Muscle of leg (tissue), 11 donors: ENCODE measurements around the gene GRIN2C. TPM values are rescaled to one million over a fixed set of nuclear protein-coding genes. Genes with fewer than 3 reads are reported as not detected.
"Not testable (repeated sequence)": the region's sequence is repeated elsewhere in the genome, so short reads cannot be mapped to it uniquely, and the experiment has no call there.

Experiments used
- DNase-seq: peaks from one replicate; pipeline ENCODE4 v3.0.0; 2013
- H3K27ac ChIP-seq: one replicate; pipeline ENCODE4 v1.5.1; 2013; ENCODE audit warnings: mild to moderate bottlenecking, low read length, control low read depth
- H3K27me3 ChIP-seq: one replicate; pipeline ENCODE4 v1.6.1; 2013; ENCODE audit warnings: low read length; ENCODE audit not compliant: control insufficient read depth, insufficient read depth
- H3K36me3 ChIP-seq: one replicate; pipeline ENCODE4 v1.6.1; 2013; ENCODE audit warnings: low read length; ENCODE audit not compliant: control insufficient read depth, insufficient read depth
- H3K4me1 ChIP-seq: one replicate; pipeline ENCODE4 v1.6.1; 2013; ENCODE audit warnings: low read length; ENCODE audit not compliant: control insufficient read depth, insufficient read depth
- H3K4me3 ChIP-seq: one replicate; pipeline ENCODE4 v1.5.1; 2013; ENCODE audit warnings: low read length, control low read depth
- H3K9me3 ChIP-seq: replicated peaks from 2 replicates; pipeline ENCODE4 v1.6.1; 2013; ENCODE audit warnings: low read depth, low read length; ENCODE audit not compliant: control insufficient read depth
- WGBS: methylation state at CpG from one replicate; pipeline ENCODE4 v1.1.5; 2013; ENCODE audit warnings: missing lambda C conversion rate; ENCODE audit not compliant: insufficient coverage; 5-methylcytosine and 5-hydroxymethylcytosine counted together
- polyA plus RNA-seq, 8 donors: library from polyadenylated mRNA; unstranded; fragments of 120-200 nt; gene quantifications; one replicate each; pipeline versions ENCODE4 v1.2.1 to v1.2.3, GENCODE V29; 2013; ENCODE audit warnings: inconsistent platforms in 1 of 8, low replicate concordance in 1 of 8; ENCODE audit not compliant: insufficient read length in 8 of 8, insufficient read depth in 1 of 8
- total RNA-seq: library from RNA; stranded (reverse); fragments of 120-200 nt; gene quantifications from one replicate; pipeline ENCODE4 v1.2.4, GENCODE V29; 2013

Gene GRIN2C
- total and polyA plus RNA-seq, 9 donors, result 0.64 to 2.3 (median 1.2) TPM

DNA sequence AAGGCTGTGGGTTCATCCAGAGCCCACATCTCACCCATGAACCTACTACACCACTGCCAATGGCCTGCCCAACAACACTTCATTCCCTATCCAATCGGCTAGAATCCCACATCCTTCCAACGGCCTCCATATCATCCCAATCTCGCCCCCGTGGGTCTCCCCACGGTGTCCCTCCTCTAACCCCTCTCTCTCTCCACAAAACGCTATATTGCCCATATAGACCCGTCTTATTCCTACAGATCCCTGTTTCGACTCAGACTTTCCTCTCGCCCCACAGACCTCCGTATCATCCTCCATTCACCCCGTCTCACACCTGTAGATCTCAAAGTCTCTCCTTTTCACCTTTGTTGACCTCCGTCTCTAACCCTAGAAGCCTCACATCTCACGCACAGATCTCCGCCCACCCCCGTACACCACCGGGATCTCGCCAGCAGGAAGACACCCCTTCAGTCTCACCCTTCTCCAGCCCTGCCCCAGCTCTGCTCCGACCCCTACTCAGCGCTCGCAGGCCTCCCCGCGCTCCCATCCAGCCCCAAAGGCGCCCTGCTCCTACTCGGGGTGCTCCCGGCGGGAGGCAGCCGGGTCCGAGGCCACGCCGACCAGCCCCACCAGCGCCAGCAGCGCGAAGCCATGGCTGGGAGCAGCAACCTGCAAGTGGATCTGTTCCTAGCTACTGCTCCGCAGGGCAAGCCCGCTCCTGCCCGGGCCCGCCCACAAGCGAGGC, 12.8 kb upstream of the GRIN2C start, which contains the start of gene FDXR:
Gene FDXR, minus strand, starts transcription at position 682 of the 724 bp plus-strand sequence. Its CDS starts 50 bp downstream, at position 632.
- Histone ChIP-seq H3K27me3 (peaks cover 2% of the 10 kb centered on the region), H3K4me1 (peaks cover 13% of the 10 kb centered on the region), H3K9me3 (no peaks in the 10 kb centered on the region), H3K4me3 (peak within 1 kb of the TSS; percentile 87), H3K36me3 (no peaks in the 10 kb centered on the region), H3K27ac (peak within 1 kb of the TSS; percentile 97)
- no peak for DNase-seq
- WGBS, result 7% methylated on average over 36 of the region's 38 CpGs

DNA sequence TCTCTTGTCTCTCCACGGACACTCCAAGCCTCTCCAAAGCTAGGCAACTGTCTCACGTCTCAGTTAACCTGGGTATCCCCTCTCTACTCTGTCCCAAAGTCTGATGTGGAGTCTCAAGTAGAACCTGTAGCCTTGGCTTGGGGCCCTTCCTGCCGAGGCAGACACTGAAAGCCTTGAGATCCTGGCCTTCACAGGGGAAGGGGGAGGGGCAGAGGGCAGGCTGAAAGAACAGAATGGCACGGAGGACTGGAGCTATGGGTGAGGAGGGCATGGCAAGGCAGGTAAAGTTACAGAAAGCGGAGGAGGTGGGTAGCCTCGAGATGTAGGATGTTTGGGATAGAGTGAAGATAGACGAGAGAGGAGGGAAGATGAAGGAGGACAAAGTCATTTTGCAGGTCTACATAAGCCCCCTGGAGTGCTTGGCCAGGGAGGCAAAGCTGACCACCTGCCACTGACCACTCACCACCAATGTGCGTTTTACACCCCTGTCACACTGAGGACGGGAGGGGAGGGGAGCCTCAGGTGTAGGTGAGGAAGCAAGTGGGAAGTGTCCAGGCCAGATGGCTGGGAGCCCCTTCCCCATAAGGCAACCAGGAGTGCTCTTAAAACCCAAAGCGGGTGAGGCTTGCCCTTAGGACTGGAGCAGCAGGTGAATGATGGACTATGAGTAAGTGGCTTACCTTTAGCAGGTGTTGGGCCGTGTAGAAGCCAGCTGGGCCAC, 11.8 kb upstream of the GRIN2C start:
- Histone ChIP-seq H3K36me3 (no peaks in the 10 kb centered on the region), H3K27me3 (no peaks in the 10 kb centered on the region), H3K4me1 (peaks cover 13% of the 10 kb centered on the region), H3K4me3 (no peak overlapping the region), H3K27ac (no peak overlapping the region), H3K9me3 (no peaks in the 10 kb centered on the region)
- WGBS, result 69% methylated on average over 4 of the region's 11 CpGs
- peak; percentile 10 for DNase-seq

DNA sequence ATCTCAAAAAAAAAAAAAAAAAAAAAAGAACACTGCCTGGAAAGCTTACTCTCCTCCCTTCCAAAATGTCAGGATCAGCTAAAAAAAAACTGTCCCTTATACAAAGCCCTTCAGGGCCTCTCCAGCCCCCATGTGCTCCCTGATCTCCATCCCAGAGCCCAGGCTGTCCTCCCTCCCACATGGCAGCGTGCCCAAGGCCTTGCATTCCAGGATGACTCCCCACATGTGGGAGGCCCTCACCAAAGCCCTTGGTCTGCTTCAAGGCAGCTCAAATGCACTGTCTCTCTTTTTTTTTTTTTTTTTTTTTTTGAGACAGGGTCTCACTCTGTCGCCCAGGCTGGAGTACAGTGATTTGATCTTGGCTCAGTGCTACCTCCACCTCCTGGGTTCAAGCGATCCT, 10.8 kb upstream of the GRIN2C start:
- no peak overlapping the region for H3K4me3 ChIP-seq
- 71% methylated on average over 1 of the region's 3 CpGs for WGBS
- H3K36me3 ChIP-seq, result no peaks in the 10 kb centered on the region
- no peak overlapping the region for H3K27ac ChIP-seq
- H3K4me1 ChIP-seq, result peaks cover 13% of the 10 kb centered on the region
- no peaks in the 10 kb centered on the region for H3K27me3 ChIP-seq
- no peaks in the 10 kb centered on the region for H3K9me3 ChIP-seq
- no peak for DNase-seq

DNA sequence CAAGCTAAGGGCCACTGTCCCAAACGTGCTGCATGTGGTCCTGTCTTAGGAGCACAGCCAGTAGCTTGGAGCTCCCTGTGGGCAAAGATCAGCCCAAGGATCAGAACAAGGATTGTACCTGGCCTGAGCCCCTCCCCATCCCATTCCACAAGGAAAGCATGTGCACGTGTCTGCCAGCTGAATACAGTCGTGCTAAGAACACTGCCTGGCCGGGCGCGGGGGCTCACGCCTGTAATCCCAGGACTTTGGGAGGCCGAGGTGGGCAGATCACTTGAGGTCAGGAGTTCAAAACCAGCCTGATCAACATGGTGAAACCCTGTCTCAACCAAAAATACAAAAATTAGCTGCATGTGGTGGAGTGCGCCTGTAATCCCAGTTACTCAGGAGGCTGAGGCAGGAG, 10.3 kb upstream of the GRIN2C start:
- 81% methylated on average over 8 of the region's 9 CpGs for WGBS
- DNase-seq, H3K27ac ChIP-seq, H3K27me3 ChIP-seq, H3K36me3 ChIP-seq, H3K4me3 ChIP-seq, H3K9me3 ChIP-seq: not testable (repeated sequence)
- peaks cover 13% of the 10 kb centered on the region for H3K4me1 ChIP-seq

DNA sequence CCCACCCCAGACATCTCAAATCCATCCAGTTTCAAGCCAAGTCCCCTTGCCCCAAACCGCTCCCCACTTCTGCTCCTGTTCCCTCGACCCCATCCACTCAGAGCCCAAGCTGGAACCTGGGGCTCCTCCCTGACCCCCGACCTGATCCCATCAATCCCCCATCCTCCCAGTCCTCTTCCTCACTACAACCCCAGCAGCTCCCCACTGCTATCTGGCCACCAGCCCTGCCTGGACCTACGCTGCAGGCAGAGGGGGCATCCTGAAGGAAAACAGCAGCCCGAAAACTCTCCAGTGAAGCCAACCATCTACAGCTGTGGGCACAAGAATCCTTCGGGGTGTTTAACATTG, 9.2 kb upstream of the GRIN2C start:
- no peak for DNase-seq
- WGBS, result 86% methylated on average over 6 of the region's 6 CpGs
- no peaks in the 10 kb centered on the region for H3K27me3 ChIP-seq
- H3K27ac ChIP-seq, result no peak overlapping the region
- H3K9me3 ChIP-seq, result no peaks in the 10 kb centered on the region
- H3K4me1 ChIP-seq, result peaks cover 16% of the 10 kb centered on the region
- H3K4me3 ChIP-seq, result no peak overlapping the region
- no peaks in the 10 kb centered on the region for H3K36me3 ChIP-seq

DNA sequence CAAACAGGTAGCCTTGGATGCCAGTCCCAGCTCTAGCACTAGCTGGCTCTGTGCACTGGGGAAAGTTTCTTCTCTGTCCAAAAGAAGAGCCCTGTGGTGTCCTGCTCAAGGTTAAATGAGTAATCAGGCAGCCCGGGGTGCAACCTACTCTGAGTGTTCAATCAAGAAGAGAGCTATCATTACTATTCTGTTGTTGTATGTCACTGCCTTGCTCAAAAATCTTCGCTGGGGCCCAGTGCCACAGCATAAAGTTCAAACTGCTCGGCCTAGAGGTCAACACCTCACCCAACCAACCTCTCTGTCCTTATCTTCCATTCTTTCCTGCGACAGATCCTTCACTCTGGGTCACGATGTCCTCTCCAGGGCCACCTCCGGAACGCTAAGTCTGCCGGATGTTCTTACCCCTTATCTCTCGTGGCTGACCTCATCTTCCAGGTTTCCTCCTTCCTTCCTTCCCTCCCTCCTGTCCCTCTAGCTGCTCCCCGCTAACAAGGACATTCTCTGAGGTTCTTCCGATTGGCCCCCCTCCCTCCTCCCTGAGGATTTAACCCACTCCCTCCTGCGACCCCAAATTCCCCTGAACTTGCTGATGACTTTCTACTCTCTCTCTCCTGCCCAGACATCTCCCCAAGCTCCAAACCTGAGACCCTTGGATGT, 8.7 kb upstream of the GRIN2C start:
- Histone ChIP-seq H3K27me3 (no peaks in the 10 kb centered on the region), H3K4me3 (no peak overlapping the region), H3K36me3 (no peaks in the 10 kb centered on the region), H3K4me1 (peaks cover 14% of the 10 kb centered on the region), H3K9me3 (no peaks in the 10 kb centered on the region), H3K27ac (no peak overlapping the region)
- DNase-seq, result no peak
- WGBS, result 72% methylated on average over 11 of the region's 12 CpGs

DNA sequence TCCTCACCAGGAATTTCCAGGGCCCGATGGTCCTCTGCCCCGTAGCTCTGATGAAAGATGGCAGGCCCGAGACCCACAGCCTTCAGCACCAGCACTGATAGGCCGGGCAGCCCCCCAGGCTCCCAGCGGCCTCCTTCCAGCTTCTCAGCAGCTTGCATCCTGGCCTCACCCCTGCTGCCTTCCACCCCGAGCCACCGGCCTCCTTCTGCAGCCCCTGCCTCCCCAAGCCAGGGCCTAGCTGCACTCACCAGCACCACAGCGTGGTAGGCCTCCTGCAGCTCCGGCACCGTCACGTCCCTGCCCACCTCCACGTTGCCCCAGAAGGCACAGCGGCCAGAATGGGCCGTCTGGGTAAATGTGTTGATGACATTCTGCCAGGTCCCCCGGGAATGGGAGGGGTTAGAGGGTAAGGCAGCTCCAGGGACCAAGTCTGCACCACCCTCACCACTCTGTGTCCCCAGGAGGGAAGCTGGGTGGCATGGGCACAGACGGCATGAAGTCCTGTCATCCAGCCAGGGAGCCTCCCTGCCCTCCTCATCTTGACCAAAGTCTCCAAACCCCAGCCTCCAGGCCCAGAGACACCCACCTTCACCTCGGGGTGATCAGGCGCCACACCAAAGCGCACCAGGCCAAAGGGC, 6.6 kb upstream of the GRIN2C start:
- H3K4me1 ChIP-seq, result peaks cover 12% of the 10 kb centered on the region
- H3K4me3 ChIP-seq, result no peak overlapping the region
- peaks cover 18% of the 10 kb centered on the region for H3K27me3 ChIP-seq
- H3K9me3 ChIP-seq, result no peaks in the 10 kb centered on the region
- 81% methylated on average over 8 of the region's 19 CpGs for WGBS
- H3K36me3 ChIP-seq, result no peaks in the 10 kb centered on the region
- no peak for DNase-seq
- H3K27ac ChIP-seq, result no peak overlapping the region

DNA sequence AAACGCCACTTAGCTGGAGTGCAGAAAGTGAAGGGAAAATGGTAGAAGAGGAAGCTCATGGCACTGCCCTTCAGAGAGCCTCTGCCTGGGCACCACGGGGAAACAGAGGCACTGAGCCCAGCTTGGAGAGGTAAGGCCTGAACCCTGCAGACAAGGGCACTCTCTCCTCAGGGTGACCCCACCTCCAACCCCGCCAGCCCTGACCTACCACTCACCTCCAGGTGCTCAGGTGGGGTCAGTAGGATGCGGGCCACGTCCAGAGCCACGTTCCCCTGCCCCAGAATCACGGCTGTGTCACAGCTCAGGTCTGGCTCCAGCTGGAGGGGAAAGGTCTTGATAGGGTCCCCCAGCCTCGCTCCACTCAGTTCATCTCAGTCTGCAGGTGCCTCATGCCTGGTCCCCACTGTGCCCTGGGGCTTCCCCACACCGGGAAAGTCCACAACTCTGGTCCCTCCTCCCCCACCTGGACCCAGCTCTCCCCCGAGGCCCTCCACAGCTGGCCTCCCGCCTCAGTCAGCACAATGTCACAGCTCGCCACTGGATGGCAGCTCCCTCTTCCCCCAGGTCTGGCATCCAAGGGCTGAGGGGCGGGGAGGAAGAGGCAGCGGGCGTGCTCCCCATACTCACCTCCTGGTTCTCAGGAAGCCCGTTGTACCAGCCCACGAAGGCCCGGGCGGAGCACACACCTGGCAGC, 6.0 kb upstream of the GRIN2C start:
- H3K4me1 ChIP-seq, result peaks cover 18% of the 10 kb centered on the region
- no peak overlapping the region for H3K27ac ChIP-seq
- H3K9me3 ChIP-seq, result no peaks in the 10 kb centered on the region
- DNase-seq, result no peak
- H3K36me3 ChIP-seq, result no peaks in the 10 kb centered on the region
- H3K27me3 ChIP-seq, result peaks cover 24% of the 10 kb centered on the region
- WGBS, result 80% methylated on average over 16 of the region's 19 CpGs
- no peak overlapping the region for H3K4me3 ChIP-seq

DNA sequence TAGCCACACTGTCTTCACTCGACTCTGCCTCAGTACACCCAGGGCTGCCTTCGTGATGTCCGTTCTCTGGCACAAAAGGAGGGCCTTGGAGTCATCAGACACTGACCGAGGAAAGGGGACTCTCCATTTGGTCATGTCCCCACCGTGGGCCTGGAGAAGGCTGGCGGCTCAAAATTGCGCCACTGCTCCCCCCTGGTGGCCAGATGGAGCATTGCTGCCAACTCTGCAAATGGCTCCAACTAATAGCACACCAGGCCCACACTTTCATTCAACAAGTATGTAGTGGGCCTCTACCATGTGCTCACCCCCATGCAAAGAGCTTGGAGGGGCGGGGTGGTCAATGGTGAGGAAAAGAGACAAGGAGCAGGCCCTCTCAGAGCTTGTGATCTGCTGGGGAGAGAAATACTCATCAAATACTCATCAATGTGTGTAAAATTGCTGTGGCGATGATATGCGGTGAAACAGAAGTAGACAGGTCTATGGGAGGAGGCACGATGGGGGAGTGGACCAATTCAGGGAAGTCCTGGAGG, 5.2 kb upstream of the GRIN2C start:
- H3K36me3 ChIP-seq, result no peaks in the 10 kb centered on the region
- no peaks in the 10 kb centered on the region for H3K9me3 ChIP-seq
- 33% methylated on average over 9 of the region's 11 CpGs for WGBS
- peaks cover 31% of the 10 kb centered on the region for H3K27me3 ChIP-seq
- DNase-seq, result peak; percentile 83
- no peak overlapping the region for H3K4me3 ChIP-seq
- no peak overlapping the region for H3K27ac ChIP-seq
- H3K4me1 ChIP-seq, result peaks cover 25% of the 10 kb centered on the region
